K562 (cell line): ENCODE results near the gene ANKRD34A. TPM values are rescaled to one million over a fixed set of nuclear protein-coding genes. Genes with fewer than 3 reads are reported as not detected.

ENCODE experiments used
- BACH1 ChIP-seq: fragments of 200-800 bp; sonication (Bioruptor generic); IDR thresholded peaks from 2 replicates; pipeline ENCODE4 v1.6.1; 2016; ENCODE audit warnings: missing genetic modification characterization, missing compliant biosample characterization
- CEBPZ ChIP-seq: fragments of 150-350 bp; IDR thresholded peaks from 2 replicates; pipeline ENCODE4 v1.6.1; 2014; ENCODE audit warnings: low read depth, mild to moderate bottlenecking, low read length, borderline replicate concordance
- GATAD2A ChIP-seq: fragments of 450-650 bp; IDR thresholded peaks from 2 replicates; pipeline ENCODE4 v1.6.1; 2017
- HDAC3 ChIP-seq: fragments of 450-650 bp; IDR thresholded peaks from 2 replicates; pipeline ENCODE4 v1.6.1; 2018; ENCODE audit warnings: borderline replicate concordance, mild to moderate bottlenecking, moderate library complexity; ENCODE audit not compliant: partially characterized antibody
- HEY1 ChIP-seq: fragments of 250-450 bp; sonication (Bioruptor Pico); IDR thresholded peaks from 2 replicates; pipeline ENCODE4 v1.5.0; 2020; ENCODE audit warnings: mild to moderate bottlenecking, moderate library complexity, borderline replicate concordance
- HOXB6 ChIP-seq: fragments of 250-450 bp; sonication (Bioruptor Pico); IDR thresholded peaks from 2 replicates; pipeline ENCODE4 v1.5.1; 2022; ENCODE audit warnings: mild to moderate bottlenecking, borderline replicate concordance
- KDM1A ChIP-seq, 2 experiments: fragments of 450-650 bp; IDR thresholded peaks; 2 replicates each; pipeline ENCODE4 v1.6.1; 2016; ENCODE audit warnings: mild to moderate bottlenecking in 2 of 2
- MAZ ChIP-seq, 2 experiments: fragments of 450-650 bp in 1 of 2; sonication (generic) in 1 of 2; formaldehyde crosslinking; IDR thresholded peaks in 1 of 2; conservative IDR thresholded peaks in 1 of 2; 2 replicates each; pipeline versions ENCODE4 v1.4.0 to v1.5.0; 2020; ENCODE audit warnings: mild to moderate bottlenecking in 1 of 2, missing genetic modification reagents in 1 of 2
- RFX7 ChIP-seq: fragments of 250-450 bp; sonication (Bioruptor Pico); IDR thresholded peaks from 2 replicates; pipeline ENCODE4 v1.5.1; 2021; ENCODE audit warnings: mild to moderate bottlenecking
- SREBF2 ChIP-seq: sonication (generic); formaldehyde crosslinking; IDR thresholded peaks from 2 replicates; pipeline ENCODE4 v1.4.0; 2020; ENCODE audit warnings: mild to moderate bottlenecking, missing genetic modification reagents
- TBL1XR1 ChIP-seq, 2 experiments: IDR thresholded peaks; 2 replicates each; pipeline ENCODE4 v1.6.1; 2012; ENCODE audit warnings: improper control_type of control experiment in 2 of 2, low read length in 2 of 2, mild to moderate bottlenecking in 1 of 2
- TEAD1 ChIP-seq, 2 experiments: fragments of 450-650 bp in 1 of 2; sonication (generic) in 1 of 2; formaldehyde crosslinking; IDR thresholded peaks; 2 replicates each; pipeline versions ENCODE4 v1.4.0 to v1.8.0; 2020 to 2022; ENCODE audit warnings: mild to moderate bottlenecking in 2 of 2, missing genetic modification reagents in 1 of 2
- ZBTB17 ChIP-seq: fragments of 450-650 bp; formaldehyde crosslinking; IDR thresholded peaks from 2 replicates; pipeline ENCODE4 v1.4.0; 2020; ENCODE audit warnings: mild to moderate bottlenecking
- ZBTB43 ChIP-seq: sonication (generic); formaldehyde crosslinking; IDR thresholded peaks from 2 replicates; pipeline ENCODE4 v1.8.0; 2023; ENCODE audit warnings: mild to moderate bottlenecking, missing genetic modification reagents
- ZBTB8A ChIP-seq: fragments of 450-650 bp; IDR thresholded peaks from 2 replicates; pipeline ENCODE4 v1.6.1; 2018; ENCODE audit warnings: mild to moderate bottlenecking, moderate library complexity; ENCODE audit not compliant: partially characterized antibody
- ZNF253 ChIP-seq: fragments of 250-450 bp; sonication (Bioruptor Pico); conservative IDR thresholded peaks from 2 replicates; pipeline ENCODE4 v1.6.1; 2021; ENCODE audit warnings: mild to moderate bottlenecking
- ZNF280B ChIP-seq: fragments of 250-450 bp; sonication (Bioruptor Pico); IDR thresholded peaks from 2 replicates; pipeline ENCODE4 v1.5.1; 2021; ENCODE audit warnings: mild to moderate bottlenecking
- ZNF311 ChIP-seq: fragments of 250-450 bp; sonication (Bioruptor Pico); IDR thresholded peaks from 2 replicates; pipeline ENCODE4 v1.4.0; 2020; ENCODE audit warnings: mild to moderate bottlenecking, moderate library complexity
- ZNF431 ChIP-seq: sonication (generic); formaldehyde crosslinking; IDR thresholded peaks from 2 replicates; pipeline ENCODE4 v1.8.0; 2022; ENCODE audit warnings: mild to moderate bottlenecking, missing genetic modification reagents
- polyA plus RNA-seq, 8 experiments: library from polyadenylated mRNA; depleted of rRNA in 4 of 8; stranded (reverse) in 5 of 8; unstranded in 3 of 8; fragments of >200 nt; fragmentation: Nextera tagmentation in 2 of 8; fragmentation: Illumina TruSeq in 1 of 8; extraction: Ambion mirVana in 2 of 8; extraction: Trizol in 1 of 8; gene quantifications; 2 replicates each; pipeline versions ENCODE4 v1.2.1 to v1.2.3, GENCODE V29; 2011 to 2014; ENCODE audit warnings: inconsistent platforms in 1 of 8, missing spikeins in 1 of 8
- total RNA-seq, 7 experiments: library from RNA; depleted of rRNA in 6 of 7; stranded (reverse); fragments of >200 nt in 6 of 7; fragmentation: Illumina TruSeq in 2 of 7; extraction: Trizol in 2 of 7; gene quantifications; 2 replicates each; pipeline versions ENCODE4 v1.2.1 to v1.2.3, GENCODE V29; 2011 to 2021; ENCODE audit warnings: low replicate concordance in 1 of 7
- TF ChIP-seq, protein P1 (sequence below), 2 experiments: fragments of 450-650 bp; IDR thresholded peaks; 2 replicates each; pipeline ENCODE4 v1.6.1; 2016

ANKRD34A gene
- total and polyA plus RNA-seq, 9 of the 15 experiments (the other 6 are each of a cell fraction or from before 2014, with no cell fraction given) = 0.06 to 1.6 (median 0.43) TPM

DNA sequence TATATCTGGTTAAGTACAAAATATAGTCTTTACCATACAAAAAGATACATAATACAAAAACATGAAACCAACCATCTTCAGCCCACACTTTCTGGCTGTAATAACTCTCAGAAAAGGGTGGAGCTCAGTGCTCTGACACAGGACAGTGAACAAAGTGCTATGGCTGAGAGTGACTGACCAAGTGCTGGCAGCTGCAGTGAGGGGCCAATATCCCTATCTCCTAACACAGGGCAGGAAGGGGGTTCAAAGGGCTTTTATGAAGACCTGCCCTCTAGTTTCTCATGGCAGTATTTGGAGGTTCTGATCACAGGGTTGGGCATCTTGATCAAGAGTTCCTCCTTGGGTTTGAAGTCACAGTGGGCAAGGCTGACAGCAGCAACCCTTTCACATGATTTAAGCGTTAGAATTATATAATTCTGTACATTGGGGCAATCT lies 28.1 kb upstream of the ANKRD34A start (continued):
- TF ChIP-seq CEBPZ (no peak), HEY1 (CRISPR knock-in tag) (no peak), ZNF311 (CRISPR knock-in tag) (no peak), ZBTB43 (CRISPR knock-in tag) (0 out of 2 replicates have a peak, but pooled peaks have one; percentile 28), HOXB6 (CRISPR knock-in tag) (peak; percentile 66; the same call in 1 of the 2 replicates), ZBTB8A (no peak), TEAD1 (CRISPR knock-in tag; IDR thresholded peaks at IDR 0.05) (no peak), ZNF253 (CRISPR knock-in tag) (peak; percentile 68; the same call in 1 of the 2 replicates), HDAC3 (peak; percentile 51), MAZ (CRISPR knock-in tag; conservative IDR thresholded peaks at IDR 0.05 in 1 of 2, IDR thresholded peaks at IDR 0.05 in 1 of 2) (0 out of 4 replicates have a peak, but pooled peaks of 1 of the 2 experiments have one; percentile 13), BACH1 (tag) (no peak), ZNF431 (CRISPR knock-in tag) (0 out of 2 replicates have a peak, but pooled peaks have one; percentile 13), TBL1XR1 (IDR thresholded peaks at IDR 0.05; ENCODE audit: low read length in 2 of 2) (peak in 1 of 2 experiments; percentile 10; a peak in 1 of 4 replicates), GATAD2A (no peak), SREBF2 (CRISPR knock-in tag) (no peak), KDM1A (IDR thresholded peaks at IDR 0.05) (no peak), ZBTB17 (CRISPR knock-in tag) (no peak), ZNF280B (CRISPR knock-in tag) (no peak), RFX7 (peak; percentile 40; the same call in 1 of the 2 replicates)
- TF ChIP-seq, protein P1, sequence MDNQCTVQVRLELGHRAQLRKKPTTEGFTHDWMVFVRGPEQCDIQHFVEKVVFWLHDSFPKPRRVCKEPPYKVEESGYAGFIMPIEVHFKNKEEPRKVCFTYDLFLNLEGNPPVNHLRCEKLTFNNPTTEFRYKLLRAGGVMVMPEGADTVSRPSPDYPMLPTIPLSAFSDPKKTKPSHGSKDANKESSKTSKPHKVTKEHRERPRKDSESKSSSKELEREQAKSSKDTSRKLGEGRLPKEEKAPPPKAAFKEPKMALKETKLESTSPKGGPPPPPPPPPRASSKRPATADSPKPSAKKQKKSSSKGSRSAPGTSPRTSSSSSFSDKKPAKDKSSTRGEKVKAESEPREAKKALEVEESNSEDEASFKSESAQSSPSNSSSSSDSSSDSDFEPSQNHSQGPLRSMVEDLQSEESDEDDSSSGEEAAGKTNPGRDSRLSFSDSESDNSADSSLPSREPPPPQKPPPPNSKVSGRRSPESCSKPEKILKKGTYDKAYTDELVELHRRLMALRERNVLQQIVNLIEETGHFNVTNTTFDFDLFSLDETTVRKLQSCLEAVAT (IDR thresholded peaks at IDR 0.05) = peak; percentile 62 to 68; a peak in 3 of 4 replicates
